ENCODE measurements around the gene CALHM1. TPM values are rescaled to one million over a fixed set of nuclear protein-coding genes. Genes with fewer than 3 reads are reported as not detected.
A peak's percentile ranks its signal among the peaks of the same experiment; 100 is the strongest.
"Not testable (repeated sequence)": the region's sequence is repeated elsewhere in the genome, so short reads cannot be mapped to it uniquely, and the experiment has no call there.

Gene CALHM1
- total RNA-seq, 1 donor from 2014 or later = not detected

GRCh38 chr10:103428989-103429643 lies 29.6 kb downstream of the CALHM1 start:
- no peak for DNase-seq

DNA sequence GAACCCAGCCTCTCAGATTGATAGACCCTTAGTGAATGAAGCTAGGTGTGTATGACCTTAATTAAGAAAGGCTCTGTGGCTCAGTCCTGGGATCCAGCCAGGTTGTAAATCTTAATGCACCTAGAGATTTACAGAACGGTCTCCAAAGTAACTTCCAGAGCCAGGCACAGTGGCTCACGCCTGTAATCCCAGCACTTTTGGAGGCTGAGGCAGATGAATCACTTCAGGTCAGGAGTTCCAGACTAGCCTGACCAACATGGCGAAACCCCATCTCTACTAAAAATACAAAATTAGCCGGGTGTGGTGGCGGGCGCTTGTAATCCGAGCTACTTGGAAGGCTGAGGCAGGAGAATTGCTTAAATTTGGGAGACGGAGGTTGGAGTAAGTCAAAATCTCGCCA lies 30.8 kb downstream of the CALHM1 start:
- no peak for DNase-seq

GRCh38 chr10:103423748-103424147 lies 35.0 kb downstream of the CALHM1 start:
- no peak for DNase-seq

GRCh38 chr10:103419101-103419500 lies 39.6 kb downstream of the CALHM1 start:
- no peak for DNase-seq

- no peak for DNase-seq
These were observed 41.1 kb downstream of the CALHM1 start for GRCh38 chr10:103417601-103418000.

DNA sequence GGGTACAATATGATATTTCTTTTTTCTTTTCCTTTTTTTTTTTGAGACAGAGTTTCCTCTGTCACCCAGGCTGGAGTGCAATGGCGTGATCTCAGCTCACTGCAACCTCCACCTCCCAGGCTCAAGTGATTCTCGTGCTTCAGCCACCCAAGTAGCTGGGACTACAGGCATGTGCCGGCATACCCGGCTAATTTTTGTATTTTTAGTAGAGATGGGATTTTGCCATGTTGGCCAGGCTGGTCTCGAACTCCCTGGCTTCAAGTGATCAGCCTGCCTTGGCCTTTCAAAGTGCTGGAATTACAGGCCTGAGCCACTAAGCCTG lies 41.6 kb downstream of the CALHM1 start:
- not testable (repeated sequence) for DNase-seq

DNA sequence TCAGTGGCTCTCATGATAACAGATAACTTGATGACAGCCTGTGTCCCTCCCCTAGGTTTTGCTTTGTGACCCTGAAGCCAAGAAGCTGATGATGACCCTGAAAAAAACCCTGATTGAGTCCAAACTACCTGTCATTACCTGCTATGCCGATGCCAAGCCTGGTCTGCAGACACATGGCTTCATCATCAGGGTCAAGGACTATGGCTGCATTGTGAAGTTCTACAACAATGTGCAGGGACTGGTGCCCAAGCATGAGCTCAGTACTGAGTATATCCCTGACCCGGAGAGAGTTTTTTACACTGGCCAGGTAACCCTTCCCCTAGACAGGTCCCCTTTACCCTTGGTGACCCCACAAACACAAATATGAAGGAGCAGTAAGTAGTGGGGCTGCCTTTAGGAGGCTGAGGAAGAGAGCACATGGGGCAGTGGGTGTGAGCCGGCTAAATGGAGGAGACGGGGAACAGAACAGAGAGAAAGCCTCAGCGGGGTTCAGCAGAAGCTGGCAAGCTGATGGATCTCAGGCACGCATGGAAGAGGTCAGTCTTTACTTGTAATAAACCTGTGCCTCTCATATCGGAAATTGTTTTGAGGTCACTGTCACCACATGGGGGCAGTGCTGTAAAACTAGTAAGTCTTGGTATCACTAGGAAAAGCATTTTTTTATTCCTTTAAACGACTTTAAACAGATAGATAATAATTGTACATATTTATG lies 42.1 kb downstream of the CALHM1 start:
- peak; percentile 85 for DNase-seq

GRCh38 chr10:103415581-103415980 lies 43.1 kb downstream of the CALHM1 start:
- no peak for DNase-seq

DNA sequence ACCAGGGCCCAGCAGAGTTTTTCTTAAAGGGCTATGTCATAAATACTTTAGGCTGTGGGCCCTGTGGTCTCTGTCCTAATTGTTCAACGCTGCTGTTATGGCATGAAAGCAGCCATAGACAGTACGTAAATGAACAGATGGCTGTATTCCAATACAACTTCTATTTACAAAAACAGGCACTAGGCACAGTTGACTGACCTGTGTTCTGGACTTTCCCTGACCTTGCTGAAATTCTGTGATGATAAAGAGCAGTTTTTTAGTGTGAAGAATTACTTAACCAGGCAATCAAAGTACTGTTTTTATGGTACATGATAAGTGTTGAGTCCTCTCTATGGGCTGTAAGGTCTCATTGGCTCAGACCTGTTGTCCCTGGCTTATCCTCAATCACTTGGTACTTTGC lies 45.1 kb downstream of the CALHM1 start:
- DNase-seq = no peak

Other genes with a start within 250 kb of the CALHM1 start
- 0.09 and 0.17 TPM in 2 replicates for gene RPEL1, start 213.0 kb downstream of the CALHM1 start, total RNA-seq
- 0.14 TPM in 1 of 2 replicates, not detected in the other for gene INA, start 181.8 kb downstream of the CALHM1 start, total RNA-seq
- gene PCGF6, start 107.8 kb downstream of the CALHM1 start, total RNA-seq = 13.3 and 14.3 TPM in 2 replicates
- gene TAF5, start 90.9 kb downstream of the CALHM1 start, total RNA-seq = 7.5 and 9.4 TPM in 2 replicates
- gene ATP5MK, start 62.4 kb downstream of the CALHM1 start, total RNA-seq = 152 and 350 TPM in 2 replicates
- gene PDCD11, start 62.3 kb downstream of the CALHM1 start, total RNA-seq = 41.5 and 50.5 TPM in 2 replicates
- gene CALHM2, start 6.5 kb downstream of the CALHM1 start, total RNA-seq = 18.4 and 27.9 TPM in 2 replicates
- gene CALHM3, start 20.3 kb upstream of the CALHM1 start, total RNA-seq = not detected in 2 replicates
- gene NEURL1, start 34.8 kb upstream of the CALHM1 start, total RNA-seq = 0.19 TPM in 1 of 2 replicates, not detected in the other